GM19455 (cell line): Measurements from ENCODE around the gene VAMP4.
"Not testable (repeated sequence)": the region's sequence is repeated elsewhere in the genome, so short reads cannot be mapped to it uniquely, and the experiment has no call there.

Experiments used
- ATAC-seq: cut with Tn5 transposase; IDR thresholded peaks from one replicate; pipeline ENCODE4 v1.9.1; 2021; ENCODE audit not compliant: unreplicated experiment

VAMP4 gene

DNA sequence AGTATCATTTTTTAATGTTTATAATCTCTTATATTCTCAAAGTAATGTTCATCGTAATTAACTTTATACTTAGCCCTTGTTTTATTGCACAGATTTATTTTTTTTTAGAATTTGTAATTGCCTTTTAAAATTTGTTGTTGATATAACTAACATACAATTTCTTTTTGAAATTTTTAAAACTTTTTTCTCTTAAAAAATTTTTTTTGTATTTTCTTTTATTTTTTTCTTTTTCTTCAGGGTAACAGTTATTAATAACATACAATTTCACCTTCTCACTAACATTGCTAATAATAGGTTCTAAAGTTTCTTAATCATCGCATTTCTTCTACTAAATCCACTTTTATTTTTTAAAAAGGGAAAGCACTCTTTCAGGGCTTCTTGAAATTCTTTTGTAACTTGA lies 11.3 kb upstream of the VAMP4 start:
- no peak for ATAC-seq

DNA sequence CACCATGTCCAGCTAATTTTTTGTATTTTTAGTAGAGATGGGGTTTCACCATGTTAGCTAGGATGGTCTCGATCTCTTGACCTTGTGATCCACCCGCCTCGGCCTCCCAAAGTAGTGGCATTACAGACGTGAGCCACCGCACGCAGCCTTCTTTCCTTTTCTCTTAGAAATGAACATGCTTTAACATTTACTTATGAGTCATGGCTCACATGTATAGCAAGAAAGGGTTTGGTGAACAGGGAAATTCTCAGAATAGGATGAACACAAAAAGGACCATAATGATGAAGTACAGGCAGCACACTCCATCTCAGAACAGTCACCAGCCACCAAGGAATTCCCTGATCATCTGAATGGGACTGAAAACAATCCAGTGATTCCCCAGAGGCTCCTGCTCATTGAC lies 9.4 kb upstream of the VAMP4 start:
- ATAC-seq: no peak

DNA sequence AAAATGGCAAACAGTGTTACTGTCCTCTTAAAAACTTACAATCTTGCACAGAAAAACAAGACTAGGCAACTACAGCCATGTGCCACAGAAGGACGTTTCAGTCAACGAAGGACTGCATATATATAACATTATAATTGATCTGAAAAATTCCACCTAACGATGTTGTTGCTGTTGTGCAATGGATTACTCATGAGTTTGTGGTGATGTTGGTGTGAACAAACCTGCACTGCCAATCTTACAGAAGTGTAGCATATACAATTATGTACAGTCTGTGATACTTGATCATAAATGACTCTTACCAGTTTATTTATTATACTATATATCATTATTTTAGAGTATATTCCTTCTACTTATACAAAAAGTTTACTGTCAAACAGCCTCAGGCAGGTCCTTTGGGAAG lies 6.8 kb upstream of the VAMP4 start:
- ATAC-seq: no peak

DNA sequence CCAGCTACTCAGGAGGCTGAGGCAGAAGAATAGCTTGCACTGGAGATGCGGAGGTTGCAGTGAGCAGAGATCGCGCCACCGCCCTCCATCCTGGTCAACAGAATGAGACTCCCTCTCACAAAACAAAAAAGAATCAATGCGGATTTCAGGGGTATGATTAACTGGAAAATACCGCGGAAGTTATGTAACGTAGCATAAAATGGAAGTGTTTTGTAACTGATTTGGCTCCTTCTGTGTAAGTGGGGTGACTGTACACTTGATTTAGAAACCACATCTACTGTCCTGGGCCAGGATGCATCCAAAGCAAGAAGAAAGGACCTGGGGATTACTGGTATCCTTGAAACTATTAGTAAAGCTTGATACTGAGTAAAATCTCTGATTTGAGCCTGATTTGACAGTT lies 3.1 kb upstream of the VAMP4 start:
- ATAC-seq: no peak

DNA sequence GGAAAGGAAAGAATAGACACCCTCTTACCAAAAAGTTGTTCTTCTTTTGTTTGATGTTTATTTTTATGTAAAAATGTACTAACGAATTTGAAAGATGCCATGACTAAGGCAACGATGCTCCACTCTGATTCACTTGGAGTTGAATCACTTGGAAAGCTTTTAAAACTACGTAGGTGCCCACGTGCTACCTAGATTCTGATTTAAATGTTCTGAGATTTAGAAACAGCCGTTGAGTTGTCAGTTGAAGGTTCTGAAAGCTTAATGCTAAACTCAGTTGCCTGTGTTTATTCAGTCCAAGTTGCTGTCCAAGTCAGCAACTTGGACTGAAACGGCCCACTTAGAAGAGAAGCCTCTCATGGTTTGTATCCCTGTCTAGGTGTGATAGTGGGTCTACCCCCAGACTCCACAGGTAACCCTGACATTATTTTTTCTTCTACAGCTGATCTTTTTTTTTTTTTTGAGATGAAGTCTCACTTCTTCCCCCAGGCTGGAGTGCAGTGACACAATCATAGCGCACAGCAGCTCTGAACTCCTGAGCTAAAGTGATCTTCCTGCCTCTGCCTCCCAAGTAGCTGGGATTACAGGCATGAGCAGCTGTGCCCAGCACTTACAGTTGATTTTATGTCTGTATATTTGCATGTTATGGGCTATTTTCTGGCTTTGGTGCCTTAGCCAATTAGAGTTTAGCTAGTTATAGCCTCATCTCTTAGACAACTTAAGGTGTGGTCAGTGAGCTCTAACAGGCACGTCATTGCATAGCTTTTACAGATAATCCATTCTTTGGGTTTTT lies 1.4 kb upstream of the VAMP4 start:
- no peak for ATAC-seq

DNA sequence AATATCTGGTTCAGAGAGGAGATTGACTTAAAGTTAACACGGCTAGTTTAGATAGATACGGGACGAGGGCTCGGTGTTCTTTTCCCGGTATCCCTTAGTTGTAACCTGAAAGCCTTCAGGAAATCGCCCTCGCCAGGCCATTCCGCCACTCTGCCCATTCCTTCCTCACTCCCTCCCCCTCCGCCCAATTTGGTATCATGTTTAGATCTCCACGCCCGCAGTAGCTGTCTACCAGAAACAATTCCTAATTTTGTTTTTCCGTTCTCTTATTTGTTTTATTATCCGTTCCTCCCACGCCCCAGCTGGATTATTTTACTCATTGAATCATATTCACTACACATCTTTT lies 685 bp upstream of the VAMP4 start:
- peak; percentile 19 for ATAC-seq

DNA sequence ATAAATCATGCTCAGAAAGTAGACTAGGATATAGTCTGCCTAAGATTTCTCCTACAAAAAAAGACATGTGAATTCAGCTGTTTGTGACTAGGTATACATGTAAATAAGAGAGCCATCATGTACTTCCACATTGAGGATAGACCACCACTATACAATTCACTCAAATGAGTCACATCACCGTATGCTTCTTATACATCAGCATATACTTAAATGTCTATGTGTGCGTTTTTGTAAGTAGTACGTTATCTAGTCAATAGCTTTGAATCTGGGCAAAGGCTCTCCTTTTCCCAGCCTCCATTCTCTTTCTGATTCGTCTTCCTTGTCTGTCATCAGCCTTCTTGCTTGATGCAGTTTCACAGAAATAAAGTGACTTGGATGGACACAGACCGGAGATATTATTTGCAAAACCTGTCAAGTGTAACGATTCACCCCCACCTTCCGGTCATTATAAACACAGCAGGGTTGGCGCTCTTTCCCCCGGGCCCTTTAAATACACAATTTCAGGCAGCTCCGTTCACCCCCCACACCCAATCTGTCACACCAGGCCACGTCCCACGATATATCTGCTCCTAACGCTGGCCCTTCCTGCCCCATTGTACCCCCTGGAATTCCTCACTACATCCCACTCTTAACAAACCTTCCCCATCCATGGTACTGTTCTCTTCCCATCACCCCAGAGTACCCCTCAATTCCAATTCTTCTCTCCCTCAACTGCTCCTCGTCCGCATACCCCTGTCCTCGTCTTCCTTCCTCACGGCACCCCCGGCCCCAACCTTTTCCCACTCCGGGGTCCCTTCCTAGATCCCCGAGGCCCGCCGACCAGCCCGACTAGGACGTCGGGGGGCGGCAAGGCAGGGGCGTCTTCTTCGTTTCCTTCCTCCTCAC lies 636 bp downstream of the VAMP4 start:
- ATAC-seq: peak; percentile 18

DNA sequence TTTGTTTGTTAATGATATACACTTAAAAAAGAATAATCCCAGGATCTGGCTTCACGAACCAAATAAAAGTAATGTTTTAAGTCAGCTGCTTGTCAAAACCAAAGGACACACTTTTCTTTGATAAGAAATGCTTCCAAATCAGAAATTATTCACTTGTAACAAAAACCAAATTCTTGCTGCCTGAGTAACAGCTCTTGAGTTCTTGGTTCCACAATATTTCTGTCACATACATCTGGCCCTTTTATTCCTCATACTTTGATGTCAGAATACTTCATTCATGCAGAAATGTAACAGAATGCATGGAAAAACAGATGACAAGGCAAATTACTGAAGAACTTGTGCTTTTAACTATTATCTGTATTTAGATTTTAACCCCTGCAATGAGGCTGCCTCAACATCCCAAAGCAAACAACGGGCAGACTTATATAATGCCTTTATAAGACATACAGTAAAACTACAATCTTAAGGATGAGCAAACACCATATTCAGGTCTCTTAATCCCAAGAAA lies 1.5 kb downstream of the VAMP4 start:
- no peak for ATAC-seq

DNA sequence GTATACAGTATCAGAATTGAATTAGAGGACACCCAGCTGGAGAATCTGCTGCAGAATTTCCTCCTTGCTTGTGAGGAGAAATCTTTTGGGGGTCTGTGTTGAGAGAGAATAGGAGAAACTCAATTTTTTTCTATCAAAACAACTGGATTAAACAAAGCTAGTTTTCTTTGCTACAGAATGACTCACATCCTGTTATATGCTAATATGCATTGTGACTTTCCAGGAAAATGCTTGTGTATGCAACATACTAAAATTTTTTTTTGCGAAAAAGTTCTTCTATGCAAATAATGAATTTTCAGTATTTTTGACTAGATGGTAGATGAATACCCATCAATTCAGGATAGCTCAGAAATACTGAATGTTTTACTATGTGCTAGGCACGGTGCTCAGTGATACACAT lies 2.2 kb downstream of the VAMP4 start:
- no peak for ATAC-seq

DNA sequence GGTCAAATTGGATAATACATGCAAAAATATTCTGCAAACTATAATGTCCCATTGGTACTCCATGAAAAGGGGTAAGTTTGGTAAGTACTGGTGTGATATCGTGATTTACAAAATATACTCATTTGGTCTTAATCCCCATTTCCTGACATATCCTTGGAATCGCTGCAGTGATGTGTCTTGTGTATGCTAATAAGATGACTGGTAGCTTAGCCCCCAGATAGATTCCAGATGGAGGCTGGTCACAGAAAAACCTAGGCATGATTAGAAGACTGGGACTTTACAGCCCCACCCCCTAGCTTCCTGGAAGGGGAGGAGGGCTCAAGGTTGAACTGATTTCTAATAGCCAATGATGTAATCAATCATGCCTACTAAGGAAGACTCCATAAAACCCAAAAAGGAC lies 3.0 kb downstream of the VAMP4 start:
- ATAC-seq: no peak

DNA sequence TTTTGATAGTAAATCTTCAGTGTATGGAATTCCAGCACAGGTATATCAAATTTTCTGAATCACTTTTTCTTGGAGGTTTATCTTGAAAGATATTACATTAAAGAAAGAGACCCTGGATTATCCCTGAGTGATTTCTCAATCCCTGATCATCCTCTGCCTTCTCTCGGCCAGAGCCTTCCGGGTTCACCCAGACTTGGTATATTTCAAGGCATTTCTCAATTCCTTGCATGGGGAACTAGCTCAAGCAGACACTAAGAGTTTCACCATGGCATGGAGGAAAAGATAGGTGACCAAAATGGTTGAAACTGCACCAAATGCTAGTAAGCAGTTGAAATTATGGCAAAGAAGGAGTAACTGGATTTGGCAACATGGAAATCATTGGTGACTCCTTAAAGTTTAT lies 5.7 kb downstream of the VAMP4 start:
- no peak for ATAC-seq

DNA sequence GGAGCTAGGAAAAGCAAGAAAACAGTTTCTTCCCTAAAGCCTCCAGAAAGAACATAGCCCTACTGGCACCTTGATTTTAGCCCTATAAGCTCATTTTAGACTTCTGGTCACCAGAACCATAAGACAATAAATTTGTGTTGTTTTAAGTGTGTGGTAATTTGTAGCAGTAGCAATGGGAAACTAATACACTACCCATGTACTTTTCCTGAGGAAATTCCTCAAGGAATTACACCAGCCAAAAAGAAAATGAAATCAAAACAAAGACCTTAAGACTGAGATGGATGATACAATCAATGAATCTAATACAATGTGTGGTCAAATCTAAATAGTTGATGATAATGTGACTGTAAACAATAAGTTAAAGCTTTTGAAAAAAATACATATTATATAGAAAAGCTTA lies 11.8 kb downstream of the VAMP4 start:
- ATAC-seq: no peak

DNA sequence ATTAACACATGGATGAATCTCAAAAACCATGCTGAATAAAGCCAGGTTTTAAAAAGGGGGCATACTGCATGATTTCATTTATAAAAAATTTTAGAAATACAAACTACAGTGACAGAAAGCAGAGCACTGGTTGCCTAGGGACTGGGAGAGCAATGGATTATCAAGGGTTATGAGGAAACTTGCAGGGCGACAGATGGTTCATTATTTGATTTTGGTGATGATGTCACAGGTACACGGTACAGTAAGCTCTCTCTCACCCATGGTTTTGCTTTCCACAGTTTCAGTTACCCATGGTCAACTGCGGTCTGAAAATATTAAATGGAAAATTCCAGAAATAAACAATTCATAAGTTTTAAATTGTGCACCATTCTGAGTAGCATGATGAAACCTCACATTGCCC lies 14.1 kb downstream of the VAMP4 start:
- ATAC-seq: no peak

DNA sequence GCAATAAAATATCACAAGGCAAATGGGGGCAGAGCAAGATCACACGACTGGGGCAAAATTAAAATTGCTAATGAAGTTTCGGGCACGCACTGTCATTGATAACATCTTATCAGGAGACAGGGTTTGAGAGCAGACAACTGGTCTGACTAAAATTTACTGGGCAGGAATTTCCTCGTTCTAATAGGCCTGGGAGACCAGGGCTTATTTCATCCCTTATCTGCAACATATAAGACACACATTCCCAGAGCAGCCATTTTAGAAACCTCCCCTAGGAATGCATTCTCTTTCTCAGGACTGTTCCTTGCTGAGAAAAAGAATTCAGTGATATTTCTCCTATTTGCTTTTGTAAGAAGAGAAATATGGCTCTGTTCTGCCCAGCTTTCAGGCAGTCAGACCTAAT lies 18.7 kb downstream of the VAMP4 start:
- ATAC-seq: not testable (repeated sequence)

DNA sequence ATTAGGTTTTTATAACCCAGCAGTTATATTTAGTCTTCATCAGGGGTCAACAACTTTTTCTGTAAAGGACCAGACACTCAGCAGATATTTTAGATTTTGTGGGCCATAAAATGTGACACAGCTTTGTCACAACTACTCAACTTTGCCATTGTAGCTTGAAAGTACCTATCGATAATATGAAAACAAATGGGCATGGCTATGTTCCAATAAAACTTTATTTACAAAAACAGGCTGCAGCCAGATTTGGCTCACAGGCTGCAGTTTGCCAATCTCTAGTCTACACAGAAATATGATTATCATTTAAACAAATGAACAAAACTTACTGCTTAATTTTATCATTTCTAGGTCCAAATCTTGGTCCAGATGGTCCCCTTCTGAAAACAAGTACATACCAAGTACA lies 23.0 kb downstream of the VAMP4 start:
- no peak for ATAC-seq

DNA sequence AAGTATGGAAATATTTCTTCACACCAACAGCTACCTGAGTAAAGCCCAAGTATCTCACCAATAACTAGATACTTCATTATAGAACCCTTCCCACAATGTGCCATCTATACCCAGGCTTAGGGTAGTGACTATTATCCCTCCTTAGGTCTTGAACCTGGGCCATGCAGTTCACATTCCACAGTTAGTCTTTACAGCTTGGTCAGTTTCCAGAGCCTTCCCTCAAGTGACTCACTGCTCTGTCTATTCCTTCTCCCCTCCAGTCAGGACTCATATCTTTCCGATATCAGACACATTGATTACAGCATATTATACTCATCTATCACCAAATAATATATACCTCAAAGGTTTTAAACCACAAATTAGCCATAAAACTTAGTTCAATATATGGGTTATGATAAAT lies 23.6 kb downstream of the VAMP4 start:
- no peak for ATAC-seq

DNA sequence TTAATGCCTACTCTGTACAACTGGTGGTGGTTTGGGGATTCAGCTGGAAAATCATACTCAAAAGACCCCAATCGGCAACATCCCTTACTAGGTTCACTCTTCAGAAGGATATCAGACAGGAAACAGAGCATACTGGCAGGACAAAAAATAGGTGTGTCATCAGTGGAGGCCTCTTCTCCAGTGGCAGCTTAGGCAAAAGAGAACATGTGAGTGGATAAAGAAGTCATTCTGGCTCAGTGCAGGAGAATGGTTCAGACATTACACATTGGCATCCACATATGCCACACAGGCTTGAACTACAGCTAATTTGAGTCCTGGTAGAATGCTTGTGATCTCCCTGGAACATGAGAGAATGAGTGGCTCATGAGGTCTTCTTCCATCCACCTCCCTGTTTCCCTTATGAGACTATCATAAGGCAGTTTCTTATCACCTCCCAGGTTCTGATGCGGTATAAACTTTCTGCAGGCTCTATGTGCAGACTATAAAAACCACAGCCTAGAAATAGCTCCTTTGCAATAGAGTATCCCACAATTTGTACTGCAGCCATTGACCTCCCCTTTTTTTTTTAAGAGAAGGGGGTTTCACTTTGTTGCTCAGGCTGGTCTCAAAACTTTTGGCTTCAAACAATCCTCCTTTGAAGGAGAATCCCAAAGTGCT lies 24.7 kb downstream of the VAMP4 start:
- ATAC-seq: no peak

DNA sequence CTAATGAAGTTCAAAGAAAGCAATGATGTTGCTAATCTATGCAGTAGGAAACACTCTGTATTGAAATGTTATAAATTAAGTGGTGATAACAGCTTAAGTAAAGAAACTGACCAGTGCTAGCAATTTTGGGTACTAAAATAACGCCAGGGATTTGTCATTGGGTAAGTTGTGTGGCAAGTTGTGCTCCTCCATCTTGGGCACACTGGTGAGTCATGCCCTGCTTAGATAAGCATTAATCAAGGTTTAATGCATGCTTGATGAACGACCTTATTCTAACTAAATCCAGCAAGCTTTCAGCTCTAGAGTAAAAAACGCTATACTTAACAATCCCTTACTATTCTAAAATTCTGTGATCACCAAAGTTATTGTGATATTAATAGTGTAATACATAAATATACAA lies 25.2 kb downstream of the VAMP4 start:
- ATAC-seq: no peak

DNA sequence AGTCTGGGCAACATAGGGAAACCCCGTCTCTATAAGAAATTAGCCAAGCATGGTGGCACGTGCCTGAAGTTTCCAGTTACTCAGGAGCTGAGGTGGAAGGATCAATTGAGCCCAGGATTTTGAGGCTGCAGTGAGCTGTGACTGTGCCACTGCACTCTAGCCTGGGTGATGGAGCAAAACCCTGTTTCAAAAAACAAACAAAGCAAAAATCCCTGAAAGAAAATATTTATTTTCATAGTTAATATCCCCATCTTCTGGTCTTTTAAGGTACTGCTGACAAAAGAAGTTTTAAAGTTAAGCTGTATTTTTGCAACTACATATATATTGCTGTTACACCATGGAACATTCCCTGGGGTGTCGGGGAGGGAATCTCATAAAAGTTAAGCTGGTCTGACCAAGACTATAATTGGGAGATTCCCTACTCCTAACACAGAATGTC lies 26.0 kb downstream of the VAMP4 start:
- ATAC-seq: no peak

DNA sequence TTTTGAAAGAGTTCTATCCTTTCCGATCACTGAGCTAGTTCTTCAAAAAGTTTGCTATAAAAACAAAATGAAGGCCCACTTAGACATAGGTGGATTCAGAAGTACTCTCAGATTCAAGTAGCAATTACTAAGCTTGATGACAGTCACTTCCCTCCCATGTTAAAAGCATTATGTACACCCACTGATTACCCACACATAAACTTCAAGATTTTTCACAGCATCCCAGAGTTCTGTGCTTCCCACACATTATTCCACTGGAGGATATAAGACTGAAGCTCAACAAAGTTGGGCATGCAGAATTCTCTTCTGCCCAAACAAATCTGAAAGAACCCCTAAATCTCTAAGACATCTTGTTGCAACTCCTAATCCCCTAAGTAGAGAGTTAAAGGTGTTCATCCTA lies 29.5 kb downstream of the VAMP4 start:
- no peak for ATAC-seq

DNA sequence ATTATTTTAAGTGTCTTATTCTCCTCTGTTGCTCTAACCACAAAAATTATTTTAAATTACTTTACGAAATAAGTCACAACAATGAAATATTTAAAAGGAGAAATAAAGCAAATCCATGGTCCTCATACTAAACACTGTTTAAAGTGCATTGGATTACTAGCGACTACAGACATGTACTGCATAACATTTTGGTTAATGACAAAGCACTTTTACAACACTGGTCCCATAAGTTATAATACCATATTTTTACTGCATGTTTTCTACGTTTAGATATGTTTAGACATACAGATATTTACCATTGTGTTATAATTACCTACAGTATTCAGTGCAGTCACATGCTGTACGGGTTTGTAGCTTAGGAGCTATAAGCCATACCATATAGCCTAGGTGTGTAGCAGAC lies 30.2 kb downstream of the VAMP4 start:
- no peak for ATAC-seq

DNA sequence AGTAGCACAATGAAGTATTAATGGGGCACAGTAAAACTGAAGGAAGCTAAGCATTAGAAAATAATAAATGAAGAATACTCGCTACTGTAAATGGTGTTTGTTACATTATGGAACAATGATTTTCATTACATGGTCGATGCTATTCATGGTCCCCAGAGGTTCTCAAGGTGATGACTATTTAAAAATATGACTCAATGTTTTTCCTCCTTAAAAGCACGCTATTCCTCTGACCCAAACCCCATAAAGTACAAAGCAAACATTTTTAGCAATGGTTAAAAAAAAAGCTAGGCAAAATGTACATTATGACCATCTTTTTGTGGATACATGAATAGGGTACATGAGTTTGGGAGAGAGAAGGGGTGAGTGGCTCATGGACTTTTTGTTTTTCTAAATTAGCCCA lies 34.3 kb downstream of the VAMP4 start:
- ATAC-seq: no peak
